Activated CD4-positive, alpha-beta T cell treated with anti-CD3 and anti-CD28 coated beads, Interleukin-2, amount 50 U/mL, for 24 hours (primary cell): Measurements from ENCODE around the gene BCAT1.
A peak's percentile ranks its signal among the peaks of the same experiment; 100 is the strongest.

ENCODE experiments used
- DNase-seq, 2 donors: peaks; one replicate each; pipeline ENCODE4 v3.0.0-alpha.2; 2020; ENCODE audit warnings: low read depth in 1 of 2, low spot score in 1 of 2

BCAT1 gene

GRCh38 chr12:24948757-24949722 lies at the start of gene BCAT1:
TSS of gene BCAT1 (minus strand) at chr12:24949101. CDS start at chr12:24948932, 169 bp downstream.
- DNase-seq: peak; percentile 13 to 16

GRCh38 chr12:24997970-24998582 lies 49.2 kb upstream of the BCAT1 start:
- peak in 1 of 2 donors; percentile 4 for DNase-seq

- no peak for DNase-seq
These were observed 48.6 kb upstream of the BCAT1 start for GRCh38 chr12:24997496-24997895.

- no peak for DNase-seq
These were observed 47.9 kb upstream of the BCAT1 start for GRCh38 chr12:24996820-24997219.

- no peak for DNase-seq
These were observed 47.3 kb upstream of the BCAT1 start for GRCh38 chr12:24996102-24996797.

GRCh38 chr12:24993793-24994192 lies 44.9 kb upstream of the BCAT1 start:
- no peak for DNase-seq

GRCh38 chr12:24991209-24992049 lies 42.5 kb upstream of the BCAT1 start:
- DNase-seq: peak in 1 of 2 donors; percentile 26

GRCh38 chr12:24989216-24989615 lies 40.3 kb upstream of the BCAT1 start:
- no peak for DNase-seq

GRCh38 chr12:24982250-24982649 lies 33.3 kb upstream of the BCAT1 start:
- no peak for DNase-seq

GRCh38 chr12:24979976-24980730 lies 31.3 kb upstream of the BCAT1 start:
- DNase-seq: no peak

- DNase-seq: no peak
These were observed 30.4 kb upstream of the BCAT1 start for GRCh38 chr12:24979329-24979728.

- no peak for DNase-seq
These were observed 28.8 kb upstream of the BCAT1 start for GRCh38 chr12:24977711-24978110.

- DNase-seq: no peak
These were observed 28.2 kb upstream of the BCAT1 start for GRCh38 chr12:24977060-24977459.

GRCh38 chr12:24975425-24975824 lies 26.5 kb upstream of the BCAT1 start:
- no peak for DNase-seq

GRCh38 chr12:24974216-24974615 lies 25.3 kb upstream of the BCAT1 start:
- no peak for DNase-seq

- no peak for DNase-seq
These were observed 23.2 kb upstream of the BCAT1 start for GRCh38 chr12:24972078-24972477.

GRCh38 chr12:24970177-24970576 lies 21.3 kb upstream of the BCAT1 start:
- no peak for DNase-seq

- no peak for DNase-seq
These were observed 18.2 kb upstream of the BCAT1 start for GRCh38 chr12:24966951-24967564.

GRCh38 chr12:24964342-24964741 lies 15.4 kb upstream of the BCAT1 start:
- no peak for DNase-seq
